ENCODE measurements around the gene HEG1. TPM values are rescaled to one million over a fixed set of nuclear protein-coding genes. Genes with fewer than 3 reads are reported as not detected.

The HEG1 gene
- total and polyA plus RNA-seq, 2 of the 4 experiments (the other 2 are of a cell fraction) = 25.6 to 43.4 TPM

DNA sequence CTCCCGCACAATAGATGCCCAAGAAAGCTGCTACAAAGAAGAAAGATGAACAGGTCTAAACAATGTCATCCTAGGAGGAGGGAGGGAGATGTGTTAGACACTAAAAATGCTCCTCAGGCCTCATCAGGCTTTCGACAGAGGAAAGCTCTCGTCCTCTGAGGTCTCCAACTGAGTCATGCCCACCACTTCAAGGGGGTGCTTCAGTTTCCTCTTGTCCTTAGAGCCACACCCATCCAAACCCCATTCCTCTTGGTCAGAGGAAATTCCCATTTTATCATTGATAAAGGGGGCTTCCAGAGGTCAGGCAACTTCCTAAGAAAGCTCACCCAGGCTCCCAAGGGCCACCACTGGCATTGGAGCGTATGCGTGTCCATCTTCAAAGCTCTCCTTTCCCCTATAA is 50.1 kb downstream of the HEG1 start:
- BruUV-seq (replicated peaks) = no TSS peak

More for the DNA sequence above, 50.1 kb downstream of the HEG1 start:
- WGBS, 2 experiments (ENCODE audit: extremely low coverage in 2 of 2, insufficient read length in 1 of 2) = no CpG with 5 or more reads among the region's 5 CpGs
- Histone ChIP-seq H2BK20ac (ENCODE audit: low read depth, low read length) (no peak overlapping the region), H3K9ac (ENCODE audit: low read depth, low read length) (no peak overlapping the region), H2BK120ac (ENCODE audit: low read depth, low read length) (no peak overlapping the region), H3K4me3 (ENCODE audit: insufficient read depth, low read depth, low read length) (no peak overlapping the region), H2AFZ (replicated peaks; ENCODE audit: low read length, poor library complexity) (no peak overlapping the region), H3K4ac (ENCODE audit: low read depth, low read length) (no peak overlapping the region), H3K23ac (ENCODE audit: low read depth, low read length) (no peak overlapping the region), H3K27ac (ENCODE audit: insufficient read depth, low read length) (no peak overlapping the region), H4K8ac (ENCODE audit: low read depth in 2 of 2, low read length in 2 of 2) (no peak overlapping the region), H3K18ac (ENCODE audit: low read depth, low read length) (no peak overlapping the region), H3K27me3 (ENCODE audit: control insufficient read depth, insufficient read depth, low read length) (no peaks in the 10 kb centered on the region), H3K14ac (replicated peaks; ENCODE audit: low read depth, low read length) (no peak overlapping the region), H4K5ac (ENCODE audit: low read depth, low read length) (no peak overlapping the region), H4K20me1 (ENCODE audit: insufficient read depth, low read length) (peaks cover 13% of the 10 kb centered on the region; the same call in 1 of the 2 replicates), H2BK15ac (ENCODE audit: low read depth, low read length) (no peak overlapping the region), H2AK9ac (replicated peaks; ENCODE audit: low read depth, low read length, poor library complexity) (no peak overlapping the region), H3K9me3 (ENCODE audit: control insufficient read depth, insufficient read depth, low read length) (no peaks in the 10 kb centered on the region), H3K4me1 (ENCODE audit: control insufficient read depth, insufficient read depth, low read length) (peaks cover 12% of the 10 kb centered on the region), H3K36me3 (ENCODE audit: control insufficient read depth, insufficient read depth, low read length) (peaks cover 76% of the 10 kb centered on the region), H4K91ac (ENCODE audit: insufficient read depth, low read depth, low read length) (no peak overlapping the region), H3K56ac (ENCODE audit: extremely low read depth, insufficient read depth, low read length) (no peak overlapping the region), H2BK5ac (ENCODE audit: low read depth, low read length, poor library complexity, severe bottlenecking) (no peak overlapping the region), H3K4me2 (ENCODE audit: low read depth, low read length) (no peak overlapping the region), H3K79me1 (ENCODE audit: low read depth in 1 of 2, low read length in 2 of 2) (peaks cover 26 to 49% of the 10 kb centered on the region in 2 experiments), H3K9me1 (ENCODE audit: insufficient read depth, low read length) (peaks cover 33% of the 10 kb centered on the region), H2AK5ac (ENCODE audit: low read depth, low read length) (no peak overlapping the region)
- dilution Hi-C loops (cut with HindIII; ENCODE audit: low sequenced_read_pairs, unreplicated experiment) = no loop called here
- intact Hi-C loops (cut with micrococcal nuclease) = no loop called here
- no peak for DNase-seq
- TF ChIP-seq MXI1 (IDR thresholded peaks at IDR 0.05; ENCODE audit: borderline replicate concordance, low read depth, low read length) (no peak), POLR2A (IDR thresholded peaks at IDR 0.05; ENCODE audit: low read depth, low read length) (no peak), MAFK (IDR thresholded peaks at IDR 0.05; ENCODE audit: low read depth, low read length) (no peak), USF2 (IDR thresholded peaks at IDR 0.05; ENCODE audit: low read depth, low read length) (no peak), RCOR1 (IDR thresholded peaks at IDR 0.05; ENCODE audit: insufficient replicate concordance, low read length) (no peak)
- ChIA-PET CTCF (no interaction called here), POLR2A (ENCODE audit: unreplicated experiment) (no interaction called here)
- no peak for ATAC-seq (ENCODE audit: low read depth)
- in situ Hi-C loops (cut with MboI; ENCODE audit: low sequenced_read_pairs) = no loop called here
